Measurements from ENCODE around the gene RFC4. TPM values are rescaled to one million over a fixed set of nuclear protein-coding genes. Genes with fewer than 3 reads are reported as not detected.

Gene RFC4
- total and polyA plus RNA-seq, 2 experiments from 2014 or later, result 73.3 to 107 TPM

GRCh38 chr3:186754871-186755270, 51.4 kb downstream of the RFC4 start (continued):
- TF ChIP-seq ZNF462 (CRISPR knock-in tag; IDR thresholded peaks at IDR 0.05), result no peak
- TF ChIP-seq CREB1 (CRISPR knock-in tag; IDR thresholded peaks at IDR 0.05; ENCODE audit: low read depth), result no peak
- TF ChIP-seq JUNB (IDR thresholded peaks at IDR 0.05; ENCODE audit: unreplicated experiment), result no peak
- no peak for TF ChIP-seq ETS1 (IDR thresholded peaks at IDR 0.05)
- TF ChIP-seq EZH2 (IDR thresholded peaks at IDR 0.05; ENCODE audit: low read depth, unreplicated experiment), result no peak
- TF ChIP-seq STAT1 (IDR thresholded peaks at IDR 0.05; ENCODE audit: unreplicated experiment), result no peak
- TF ChIP-seq ZNF114 (CRISPR knock-in tag; IDR thresholded peaks at IDR 0.05), result no peak
- no peak for TF ChIP-seq CTCF (conservative IDR thresholded peaks at IDR 0.05; ENCODE audit: low read depth in 2 of 2)
